Stimulated activated CD4-positive, alpha-beta T cell treated with anti-CD3 and anti-CD28 coated beads, Interleukin-1b, Interleukin-23, amount 100 ng/mL, for 24 hours (primary cell): Measurements from ENCODE around the gene RFPL3.
"Not testable (repeated sequence)": the region's sequence is repeated elsewhere in the genome, so short reads cannot be mapped to it uniquely, and the experiment has no call there.

Experiments
- DNase-seq, 4 experiments: peaks; one replicate each; pipeline ENCODE4 v3.0.0-alpha.2; 2020; ENCODE audit warnings: low read depth in 4 of 4, low spot score in 1 of 4

RFPL3 gene

DNA sequence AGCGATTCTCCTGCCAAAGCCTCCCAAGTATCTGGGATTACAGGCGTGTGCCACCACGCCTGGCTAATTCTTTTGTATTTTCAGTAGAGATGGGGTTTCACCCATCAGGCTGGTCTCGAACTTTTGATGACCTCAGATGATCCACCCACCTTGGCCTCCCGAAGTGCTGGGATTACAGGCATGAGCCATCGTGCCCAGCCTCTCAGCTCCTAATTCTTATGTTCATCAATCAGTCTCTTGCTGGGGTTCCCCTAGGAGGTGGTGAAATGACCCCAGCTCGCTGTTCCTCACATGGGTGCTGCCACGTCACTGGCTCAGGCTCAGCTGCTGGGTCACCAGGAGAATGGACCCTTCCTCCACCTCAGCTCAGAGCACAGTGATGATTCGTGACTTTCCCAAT lies at the start of gene RFPL3:
RFPL3 (plus strand) TSS at position 301 of the 400 bp plus-strand sequence. CDS start 205 bp downstream, outside the sequence.
- DNase-seq: not testable (repeated sequence)

DNA sequence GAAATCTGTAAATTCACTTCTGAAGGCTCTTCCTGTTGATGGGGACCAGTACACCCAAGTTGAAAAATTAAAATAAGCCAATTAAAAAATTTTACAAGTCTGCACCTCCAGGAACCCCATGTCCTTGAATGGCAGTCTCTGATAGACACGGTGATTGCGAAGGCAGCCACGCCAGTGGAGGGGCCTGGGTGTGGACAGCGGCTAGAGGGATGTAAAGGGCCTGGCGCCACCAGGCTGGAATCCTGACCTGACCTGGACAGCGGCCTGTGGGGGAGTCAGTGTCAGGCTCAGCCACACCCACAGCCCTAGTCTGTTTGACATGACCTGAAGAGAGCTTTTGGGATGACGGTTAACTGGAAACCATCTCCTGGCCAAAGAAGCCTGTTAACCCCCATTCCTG lies 49.5 kb upstream of the RFPL3 start:
- no peak for DNase-seq

DNA sequence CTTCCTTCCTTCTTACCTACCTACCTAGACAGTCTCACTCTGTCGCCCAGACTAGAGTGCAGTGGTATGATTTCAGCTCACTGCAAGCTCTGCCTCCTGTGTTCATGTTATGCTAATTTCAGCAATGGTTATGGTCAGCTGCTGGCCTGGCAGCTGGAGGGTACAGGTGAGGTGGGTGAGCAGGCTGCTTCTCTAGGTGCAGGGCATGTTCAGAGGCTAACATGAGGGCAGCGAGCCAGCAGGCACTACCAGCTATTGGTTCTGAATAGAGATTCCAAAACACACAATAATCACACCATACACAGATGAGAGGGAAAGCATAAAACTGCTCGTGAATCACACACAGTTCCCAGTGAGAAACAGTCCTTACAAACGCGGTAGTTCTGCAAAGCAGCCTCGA lies 48.7 kb upstream of the RFPL3 start:
- DNase-seq: no peak

DNA sequence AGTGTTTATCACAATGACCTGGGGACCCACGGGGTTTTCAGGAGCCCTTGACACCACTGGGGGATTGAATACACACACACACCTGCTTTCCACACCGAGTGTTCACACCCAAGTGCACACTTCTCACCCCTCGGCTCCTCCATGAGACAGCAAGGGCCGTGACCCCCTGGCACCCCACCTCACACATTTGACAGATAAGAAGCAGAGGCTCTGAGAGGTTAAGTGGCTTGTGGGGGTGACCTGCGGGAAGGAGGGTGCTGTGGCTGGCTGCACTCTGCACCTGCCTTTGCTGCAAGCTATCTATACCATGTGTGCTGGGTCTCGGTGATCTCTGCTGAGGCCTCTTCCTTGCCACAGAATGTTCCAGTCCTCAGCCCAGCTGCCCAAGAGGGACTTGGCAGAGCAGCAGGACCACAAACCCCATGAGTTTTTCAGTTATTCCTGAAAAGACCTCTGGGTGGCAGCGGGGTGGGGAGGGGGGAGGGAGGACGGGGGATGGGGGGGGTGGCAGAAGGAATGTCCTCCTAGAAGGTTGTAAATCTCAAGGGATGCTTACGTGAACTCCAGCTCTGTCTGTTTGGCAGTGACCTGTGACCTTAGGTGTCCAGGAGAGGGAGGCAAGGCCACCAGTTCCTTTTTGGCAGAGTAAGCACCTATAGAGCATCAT lies 47.9 kb upstream of the RFPL3 start:
- no peak for DNase-seq

DNA sequence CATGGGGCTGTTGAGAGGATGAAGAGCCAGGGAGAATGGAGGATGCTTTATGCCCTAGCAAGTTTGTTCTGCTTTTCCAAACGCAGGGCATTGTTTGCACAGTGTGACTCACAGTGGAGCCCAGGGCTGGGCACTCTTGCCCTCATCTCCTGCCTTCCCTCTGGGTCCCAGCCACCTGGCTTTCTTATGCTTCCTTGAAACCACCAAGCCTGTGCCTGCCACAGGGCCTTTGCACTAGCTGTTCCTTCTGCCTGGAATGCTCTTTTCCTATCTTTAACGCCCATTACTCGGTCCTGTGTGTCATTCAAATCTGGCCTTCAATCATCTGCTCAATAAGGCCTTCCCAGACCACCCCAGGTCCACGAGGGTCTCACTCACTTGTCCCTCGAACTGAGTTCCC lies 46.9 kb upstream of the RFPL3 start:
- DNase-seq: no peak

DNA sequence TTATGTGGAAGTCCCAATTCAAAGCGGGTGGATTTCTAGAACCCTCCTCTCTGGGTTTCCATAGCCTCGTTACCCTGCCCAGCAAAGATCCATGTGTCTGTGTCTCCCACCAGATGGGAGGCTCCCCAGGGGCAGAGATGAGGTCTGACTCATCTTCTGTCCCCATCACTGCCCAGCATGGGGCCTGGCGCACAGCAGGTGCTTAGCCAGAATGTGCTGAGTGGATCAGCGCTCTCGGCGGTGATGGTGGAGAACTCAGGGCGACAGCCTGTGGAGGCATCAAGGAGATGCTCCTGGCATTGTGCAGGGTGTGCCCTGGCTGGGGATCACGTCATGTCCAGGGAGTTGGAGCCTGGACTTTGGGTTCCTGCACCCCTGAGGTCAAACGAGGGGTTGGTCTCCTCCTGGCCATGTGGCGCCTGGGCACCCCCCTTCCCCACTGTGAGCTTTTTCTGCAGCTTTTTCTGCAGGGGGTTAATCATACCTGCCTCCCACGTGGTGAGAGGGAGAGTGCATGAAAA lies 46.1 kb upstream of the RFPL3 start:
- DNase-seq: no peak

DNA sequence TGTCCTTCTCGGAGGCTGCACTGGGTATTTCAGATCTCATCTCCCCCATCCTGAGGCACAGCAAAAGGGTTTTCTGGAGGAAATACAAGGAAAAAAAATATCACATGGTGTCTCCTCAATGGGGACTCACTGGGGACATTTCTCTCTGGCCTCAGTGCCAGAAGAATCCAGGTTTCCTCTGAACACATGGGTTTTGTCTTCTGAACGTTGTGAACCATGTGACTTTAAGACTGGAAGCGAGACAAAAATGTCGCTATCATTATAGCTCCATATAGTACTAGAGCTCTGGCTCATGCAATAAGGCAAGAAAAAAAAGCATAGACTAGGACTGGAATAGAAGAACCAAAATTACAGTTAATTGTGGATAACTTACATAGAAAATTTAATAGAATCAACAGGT lies 44.9 kb upstream of the RFPL3 start:
- DNase-seq: no peak

DNA sequence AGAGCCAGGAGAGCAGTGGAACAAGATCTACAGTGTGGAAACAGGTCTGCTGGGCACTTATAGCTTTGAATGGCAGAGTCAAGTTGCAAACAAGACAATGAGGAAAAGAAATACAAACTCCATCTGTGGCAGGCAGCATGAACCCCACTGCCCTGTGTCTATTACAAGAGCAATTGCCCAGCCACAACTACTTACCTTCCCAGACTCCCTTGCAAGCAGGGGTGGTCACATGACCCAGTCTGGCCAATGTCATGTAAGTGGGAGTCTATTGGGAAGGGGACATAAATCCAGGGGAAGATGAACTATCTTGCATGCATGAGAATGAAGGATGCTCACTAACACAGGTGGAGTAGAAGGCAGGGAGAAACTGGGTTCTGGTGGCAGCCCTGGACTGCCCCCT lies 44.1 kb upstream of the RFPL3 start:
- DNase-seq: no peak

DNA sequence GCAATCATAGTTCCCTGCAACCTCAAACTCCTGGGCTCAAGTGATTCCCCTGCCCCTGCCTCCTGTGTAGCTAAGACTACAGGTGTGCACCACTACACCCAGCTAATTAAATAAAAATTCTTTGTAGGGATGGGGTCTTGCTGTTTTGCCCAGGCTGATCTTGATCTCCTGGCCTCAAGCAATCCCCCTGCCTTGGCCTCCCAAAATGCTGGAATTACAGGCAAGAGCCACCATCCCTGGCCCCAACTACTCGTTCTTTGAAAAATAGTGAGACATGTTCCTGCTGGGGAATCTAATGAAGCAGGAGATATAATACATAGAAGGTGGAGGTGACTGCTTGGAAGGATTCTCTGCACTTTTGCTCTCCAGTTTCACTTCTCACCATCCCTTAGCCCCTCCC lies 40.1 kb upstream of the RFPL3 start:
- no peak for DNase-seq

DNA sequence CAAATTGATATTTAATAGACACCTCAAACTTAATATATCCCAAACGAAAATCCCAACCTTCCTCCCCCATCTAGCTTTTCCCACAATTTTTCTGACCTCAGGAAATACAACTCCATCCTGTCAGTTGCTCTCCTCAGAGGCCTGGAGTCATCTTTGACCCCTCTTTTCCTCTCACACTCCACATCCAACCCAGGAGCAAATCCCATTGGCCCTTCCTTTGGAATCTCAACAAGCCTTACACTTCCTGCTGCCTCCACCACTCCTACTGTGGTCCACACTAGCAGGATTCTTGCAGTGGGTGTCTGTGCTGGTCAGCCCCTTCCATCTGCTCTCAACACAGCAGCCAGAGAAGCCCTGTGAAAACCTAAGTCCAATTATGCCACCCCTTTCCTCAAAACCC lies 39.3 kb upstream of the RFPL3 start:
- DNase-seq: no peak

DNA sequence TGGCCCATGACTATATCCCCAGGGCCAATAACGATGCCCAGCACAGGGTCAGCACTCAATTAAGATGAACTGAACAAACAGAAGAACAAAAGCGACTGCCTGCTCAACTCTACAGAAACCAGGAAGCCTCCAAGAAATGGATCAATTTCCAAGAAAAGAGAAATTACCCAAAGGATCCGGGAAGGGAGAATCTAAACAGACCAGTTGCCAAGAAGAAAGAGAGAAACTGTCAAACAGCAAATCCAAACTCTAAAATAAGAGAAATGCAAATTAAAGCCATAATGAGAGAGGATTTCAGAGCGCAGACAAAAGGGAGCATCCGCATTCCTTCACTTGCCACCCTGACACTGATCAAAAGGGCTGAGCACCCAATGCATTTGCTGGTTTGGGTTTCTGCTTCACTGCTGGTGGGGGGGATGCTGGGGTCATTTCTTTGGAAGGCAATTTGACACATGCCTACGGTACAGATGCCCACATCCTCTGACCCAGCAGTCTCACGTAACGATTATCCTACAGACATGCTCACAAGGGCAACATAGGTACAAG lies 37.7 kb upstream of the RFPL3 start:
- no peak for DNase-seq

DNA sequence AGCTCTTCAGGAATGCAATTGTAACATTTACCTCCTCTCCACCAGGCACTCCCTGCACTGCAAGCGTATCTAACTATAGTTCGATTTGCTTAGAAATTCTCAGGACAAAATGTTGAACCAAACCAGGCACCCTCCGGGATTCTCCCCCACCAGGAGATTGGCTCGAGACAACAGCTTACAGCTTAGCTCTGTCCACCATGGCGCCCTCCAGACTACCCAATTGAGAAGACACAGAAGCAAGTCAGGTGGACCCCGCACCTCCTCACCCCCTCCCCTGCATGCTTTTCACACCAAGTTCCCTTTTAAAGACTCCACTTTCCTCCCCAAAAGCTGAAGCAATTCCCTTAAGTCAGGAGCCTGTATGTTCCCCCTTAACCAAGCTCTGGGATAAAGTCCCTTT lies 34.7 kb upstream of the RFPL3 start:
- DNase-seq: no peak

DNA sequence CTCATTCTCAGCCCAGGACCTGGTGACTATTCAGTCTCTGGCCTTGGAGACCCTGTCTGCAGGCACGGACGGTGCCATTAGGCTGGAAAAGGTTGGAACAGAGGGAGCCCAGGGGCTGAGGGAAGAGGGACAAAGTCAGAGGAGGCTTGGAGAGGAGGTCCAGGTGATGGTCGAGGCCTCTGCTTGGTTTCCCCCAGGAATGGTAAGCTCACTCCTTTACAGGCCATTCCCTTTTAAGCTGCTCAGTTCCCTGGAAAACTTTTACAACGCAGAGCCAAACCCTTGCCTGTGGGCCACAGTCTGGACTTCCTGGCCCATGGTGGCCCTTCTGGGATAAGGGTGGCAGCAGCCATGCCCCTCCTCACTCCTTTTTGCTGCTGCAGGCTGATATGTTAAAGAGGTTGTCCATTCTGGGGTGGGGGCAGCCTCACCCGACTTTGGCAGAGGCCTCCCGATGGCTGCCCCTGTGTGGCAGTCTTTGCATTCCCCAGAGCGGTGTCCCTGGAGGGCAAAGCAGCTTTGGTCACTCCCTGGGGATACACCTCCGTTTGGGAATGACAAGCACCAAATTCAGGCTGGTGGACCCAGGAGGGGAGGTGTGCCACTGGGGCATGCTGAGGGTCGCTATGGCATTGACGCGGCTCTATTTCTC lies 34.0 kb upstream of the RFPL3 start:
- DNase-seq: no peak

DNA sequence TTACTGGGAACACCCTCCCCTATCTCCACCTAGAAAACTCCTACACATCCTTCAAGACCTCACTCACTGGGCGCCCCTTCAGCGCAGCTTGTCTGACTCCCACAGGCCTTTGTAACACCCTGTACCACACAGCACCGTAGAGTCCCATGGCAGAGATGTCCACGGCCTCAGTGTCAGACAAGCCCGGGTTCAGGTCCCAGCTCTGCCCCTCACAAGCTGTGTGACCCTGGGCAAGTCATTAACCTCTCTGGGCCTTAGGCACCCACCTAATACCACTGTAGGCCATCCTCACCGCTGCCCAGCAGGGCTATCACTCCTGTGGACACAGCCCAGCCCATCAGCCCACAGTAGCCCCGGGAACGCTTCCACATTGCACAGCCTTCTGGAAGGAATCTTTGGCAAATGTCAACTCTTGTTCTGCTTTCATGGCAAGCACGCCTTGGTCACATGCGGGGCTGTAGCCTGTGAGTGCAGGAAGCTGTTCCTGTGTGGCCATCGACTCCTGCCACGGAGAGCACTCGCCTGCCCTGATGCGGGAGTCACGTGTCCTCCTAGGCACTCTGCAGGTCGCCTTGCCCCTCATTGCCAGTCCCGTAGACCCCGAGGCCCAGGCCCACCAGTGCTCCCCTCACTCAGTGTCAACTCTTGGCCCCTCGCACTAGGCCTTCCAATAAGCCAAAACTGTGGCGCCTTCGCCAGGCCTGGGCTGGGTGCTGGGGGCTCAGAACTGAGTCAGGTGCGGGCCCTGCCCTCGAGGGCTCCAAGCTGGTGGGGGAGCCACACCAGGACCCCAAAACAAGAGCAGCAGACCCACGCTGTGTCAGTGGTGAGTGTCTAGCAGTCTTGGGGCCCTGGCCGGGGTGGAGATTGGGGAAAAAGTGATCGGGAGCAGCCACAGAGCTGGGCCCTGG lies 32.9 kb upstream of the RFPL3 start:
- DNase-seq: no peak

DNA sequence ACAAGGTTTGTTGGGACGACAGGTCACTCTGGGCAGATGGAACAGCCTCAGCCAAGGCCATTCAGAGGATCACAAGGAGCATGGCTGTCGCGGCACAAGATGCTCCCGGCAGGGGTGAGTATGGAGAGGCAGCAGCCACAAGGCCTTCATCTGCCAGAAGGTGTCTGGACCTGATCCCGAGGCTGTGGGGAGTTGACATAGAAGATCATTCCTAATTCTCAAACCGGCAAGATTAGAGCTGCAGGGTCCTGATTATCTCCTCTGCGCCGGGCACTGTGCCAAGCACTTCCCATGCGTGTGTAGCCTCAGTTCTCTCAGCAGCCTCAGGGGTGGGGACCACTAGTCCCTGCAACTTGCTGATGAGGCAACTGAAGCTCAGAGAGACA lies 32.3 kb upstream of the RFPL3 start:
- no peak for DNase-seq

DNA sequence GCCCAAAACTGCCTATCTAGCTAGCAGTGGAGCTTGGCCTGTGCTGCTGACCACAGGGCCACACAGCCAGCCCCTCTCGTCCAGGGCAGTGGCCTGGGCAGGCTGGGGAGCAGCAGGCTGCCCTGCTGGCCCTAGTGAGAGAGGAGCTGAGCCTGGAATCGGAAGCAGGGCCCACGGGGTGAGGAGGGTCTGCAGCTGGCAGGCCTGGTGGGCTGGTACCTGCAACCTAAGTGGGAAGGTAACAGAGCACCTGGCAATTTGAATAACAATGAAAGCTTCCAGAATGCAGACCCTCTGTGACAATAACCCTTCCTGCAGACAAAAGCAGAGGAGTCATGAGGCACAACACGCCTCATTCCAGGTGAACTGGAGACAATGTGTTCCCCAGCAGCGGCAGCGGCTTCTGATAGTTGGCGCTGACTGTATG lies 31.8 kb upstream of the RFPL3 start:
- DNase-seq: no peak

DNA sequence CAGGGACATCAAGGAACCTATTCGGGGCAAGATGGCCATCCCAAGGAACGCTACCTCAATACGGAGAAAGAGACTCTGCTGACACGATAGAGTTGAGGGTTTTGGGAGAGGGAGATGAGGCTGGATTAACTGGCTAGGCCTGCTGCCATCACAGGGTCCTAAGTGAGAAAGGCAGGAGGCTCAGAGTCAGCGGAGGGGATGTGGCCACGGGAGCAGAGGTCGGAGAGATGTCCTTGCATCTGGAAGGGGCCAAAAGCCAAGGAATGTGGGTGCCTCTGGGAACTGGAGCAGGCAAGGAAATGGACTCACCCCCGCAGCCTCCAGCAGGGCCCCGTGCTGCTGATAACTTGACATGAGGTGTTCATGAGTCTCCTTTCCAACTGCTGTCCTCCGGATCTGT lies 31.0 kb upstream of the RFPL3 start:
- DNase-seq: no peak

DNA sequence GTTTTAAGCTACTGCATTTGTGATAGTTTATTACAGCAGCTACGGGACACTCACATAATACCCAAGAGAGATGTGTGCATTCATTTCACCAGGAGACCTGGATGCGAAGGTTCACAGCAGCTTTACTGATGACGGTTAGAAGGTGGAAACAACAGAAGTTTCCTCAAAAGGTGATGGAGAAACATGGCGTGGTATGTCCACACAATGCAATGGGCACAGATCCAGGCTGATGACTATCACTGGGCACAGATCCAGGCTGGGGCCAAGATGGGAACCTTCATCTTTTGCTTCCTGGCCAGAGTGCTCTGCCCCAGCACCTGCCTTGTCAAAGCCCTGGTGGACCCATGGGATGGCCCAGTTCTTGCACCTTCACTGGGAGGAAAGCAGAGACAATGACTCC lies 30.6 kb upstream of the RFPL3 start:
- no peak for DNase-seq

DNA sequence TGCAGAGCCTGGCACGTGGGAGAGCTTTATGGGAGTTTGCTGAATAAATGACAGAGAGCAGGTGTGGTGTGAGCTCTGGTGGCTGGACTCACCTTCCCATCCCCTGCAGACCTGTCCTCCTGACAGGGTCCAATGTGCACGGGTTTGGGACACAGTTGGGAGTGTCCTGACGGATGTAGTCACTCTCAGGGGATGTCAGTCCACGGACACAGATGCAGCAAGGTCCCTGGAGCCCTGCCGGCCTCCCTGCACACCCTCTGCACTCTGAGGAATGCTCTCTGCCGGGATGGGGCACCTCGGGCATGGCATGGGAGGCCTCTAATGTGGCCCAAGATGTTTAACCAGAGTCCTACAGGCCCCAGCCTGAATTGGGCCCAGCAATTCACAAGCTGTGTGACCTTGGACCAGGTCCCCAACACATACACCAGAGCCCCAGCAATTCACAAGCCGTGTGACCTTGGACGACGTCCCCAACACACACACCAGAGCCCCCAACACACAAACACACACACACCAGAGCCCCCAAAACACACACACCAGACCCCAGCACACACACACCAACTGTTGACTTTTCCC lies 30.0 kb upstream of the RFPL3 start:
- no peak for DNase-seq

DNA sequence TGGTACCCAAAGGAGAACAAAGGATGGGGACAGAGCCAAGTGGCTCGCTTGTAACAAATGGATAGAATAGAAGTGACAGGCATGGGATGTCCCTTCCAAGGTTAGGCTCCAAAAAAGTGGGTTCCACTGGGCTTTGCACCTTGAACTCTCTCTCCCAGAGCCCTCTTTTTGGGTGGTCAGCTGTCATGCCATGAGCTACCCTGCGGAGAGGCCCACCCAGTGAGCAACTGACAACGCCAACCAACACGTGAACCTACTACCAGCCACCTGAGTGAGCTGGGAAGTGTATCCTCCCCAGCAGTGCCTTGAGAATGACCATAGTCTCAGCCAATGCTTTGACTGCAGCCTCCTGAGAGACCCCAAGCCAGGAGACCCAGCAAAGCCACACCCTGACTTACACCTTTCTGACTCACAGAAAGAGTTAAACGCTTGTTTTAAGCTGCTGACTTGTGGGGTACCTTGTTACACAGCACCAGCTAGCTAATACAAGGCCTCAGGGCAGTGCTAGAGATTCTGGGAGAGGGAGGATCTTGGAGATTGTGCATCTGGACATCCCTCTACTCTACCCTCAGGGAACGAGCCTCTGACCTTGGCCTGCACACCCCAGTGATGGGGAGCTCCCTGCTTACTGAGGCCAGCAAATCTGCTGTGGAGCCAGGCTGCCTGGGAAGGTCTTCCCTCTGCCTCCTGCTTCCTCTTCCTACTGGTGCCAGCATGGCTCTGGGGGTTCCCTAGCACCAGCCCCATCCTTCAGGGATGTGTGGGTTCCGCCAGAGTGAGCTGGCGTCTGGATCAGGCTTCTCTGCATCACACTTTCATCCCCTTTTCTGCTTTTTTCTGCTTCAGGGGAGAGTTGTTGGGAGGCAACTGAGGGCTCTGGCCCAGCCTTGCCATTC lies 29.1 kb upstream of the RFPL3 start:
- no peak for DNase-seq
